GM12873 (cell line): ENCODE measurements around the gene CAGE1.
A peak's percentile ranks its signal among the peaks of the same experiment; 100 is the strongest.

Experiments used
- CTCF ChIP-seq: IDR thresholded peaks from 2 replicates; pipeline ENCODE4 v1.5.1; 2012; ENCODE audit warnings: low read depth, mild to moderate bottlenecking, moderate library complexity, low read length, control low read depth; ENCODE audit not compliant: insufficient read depth; ENCODE audit errors: missing control alignments

The CAGE1 gene

GRCh38 chr6:7343546-7344475 is 45.7 kb downstream of the CAGE1 start:
- TF ChIP-seq CTCF = no peak

DNA sequence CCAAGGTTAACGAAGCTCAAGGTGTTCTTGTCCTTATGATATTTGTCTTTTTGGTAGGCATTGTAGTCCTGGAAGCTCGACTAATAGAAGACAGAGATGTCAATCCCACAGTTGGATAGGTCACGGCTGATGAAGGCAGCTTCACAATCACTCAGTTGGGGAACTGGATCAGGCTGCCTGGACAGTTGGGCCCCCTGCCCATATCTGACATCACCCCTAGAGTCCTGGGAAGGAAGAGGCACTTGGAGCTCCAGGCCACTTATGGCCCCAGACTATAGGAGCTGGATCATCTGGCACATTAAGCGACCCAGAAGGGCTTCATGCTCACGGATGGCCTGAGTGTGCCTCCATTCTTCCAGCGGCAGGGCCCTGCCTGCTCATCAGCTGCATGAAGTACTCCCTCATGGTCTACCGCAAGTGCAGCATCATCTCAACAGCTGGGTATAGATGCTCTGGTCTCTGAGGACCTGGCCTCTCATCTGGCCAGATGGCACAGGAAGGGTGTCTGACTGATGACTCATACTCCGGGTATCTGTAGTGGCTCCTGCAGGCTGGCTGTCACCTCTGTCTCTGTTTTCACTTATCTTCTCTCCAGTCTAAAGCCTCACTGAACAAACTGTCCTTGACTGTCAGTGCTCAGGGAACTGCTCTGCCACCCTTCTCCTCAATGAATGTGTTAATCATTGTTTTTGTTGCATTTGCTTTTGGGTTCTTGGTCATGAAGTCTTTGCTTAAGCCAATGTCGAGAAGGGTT is 47.4 kb downstream of the CAGE1 start:
- no peak for TF ChIP-seq CTCF

GRCh38 chr6:7341271-7341670 is 48.3 kb downstream of the CAGE1 start:
- no peak for TF ChIP-seq CTCF

GRCh38 chr6:7339007-7339732 is 50.4 kb downstream of the CAGE1 start:
- TF ChIP-seq CTCF = peak; percentile 65

DNA sequence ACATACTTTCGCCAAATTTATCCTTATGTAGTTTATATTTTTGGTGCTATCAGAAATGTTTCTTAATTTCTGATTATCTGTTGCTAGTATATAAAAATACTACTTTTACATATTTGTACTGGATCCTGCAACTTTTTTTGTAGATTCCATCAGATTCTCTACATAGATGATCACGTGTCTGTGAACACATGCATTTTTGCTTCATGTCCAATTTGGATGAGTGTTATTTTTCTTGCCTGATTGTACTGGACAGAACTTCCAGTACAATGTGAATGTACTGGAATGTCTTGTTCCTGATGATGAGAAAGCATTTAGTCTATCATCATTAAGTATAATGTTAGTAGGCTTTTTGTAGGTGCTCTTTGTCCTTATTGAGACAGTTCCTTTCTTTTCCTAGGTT is 51.5 kb downstream of the CAGE1 start:
- no peak for TF ChIP-seq CTCF

- TF ChIP-seq CTCF = no peak
Observed at GRCh38 chr6:7335519-7335918, 54.0 kb downstream of the CAGE1 start.

DNA sequence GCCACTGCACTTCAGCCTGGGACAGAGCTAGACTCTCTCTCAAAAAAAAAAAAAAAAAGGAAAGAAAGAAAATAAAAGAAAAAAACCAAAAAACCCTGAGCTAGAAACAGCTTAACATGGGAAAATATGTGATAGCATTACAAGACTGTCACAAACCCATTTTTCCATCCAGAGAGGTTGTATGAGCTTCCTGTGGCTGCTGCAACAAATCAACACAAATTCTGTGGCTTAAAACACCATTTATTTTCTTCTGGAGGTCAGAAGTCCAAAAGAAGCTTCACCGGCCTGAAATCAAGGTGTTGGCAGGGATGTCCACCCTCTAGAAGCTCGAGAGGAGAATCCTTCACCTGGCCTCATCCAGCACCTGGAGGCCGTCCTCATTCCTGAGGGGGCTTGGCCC is 54.9 kb downstream of the CAGE1 start:
- TF ChIP-seq CTCF = no peak
